HG03159 (cell line): ENCODE data around the gene TSSK1B.
"Not testable (repeated sequence)": the region's sequence is repeated elsewhere in the genome, so short reads cannot be mapped to it uniquely, and the experiment has no call there.

Experiments used
- ATAC-seq: cut with Tn5 transposase; IDR thresholded peaks from one replicate; pipeline ENCODE4 v1.9.1; 2021; ENCODE audit warnings: mild to moderate bottlenecking, moderate library complexity; ENCODE audit not compliant: unreplicated experiment

Gene TSSK1B

GRCh38 chr5:113434889-113435288, at the start of gene TSSK1B:
Gene TSSK1B, minus strand, starts transcription at chr5:113434989. Its CDS starts 150 bp downstream, at chr5:113434839.
- no peak for ATAC-seq

DNA sequence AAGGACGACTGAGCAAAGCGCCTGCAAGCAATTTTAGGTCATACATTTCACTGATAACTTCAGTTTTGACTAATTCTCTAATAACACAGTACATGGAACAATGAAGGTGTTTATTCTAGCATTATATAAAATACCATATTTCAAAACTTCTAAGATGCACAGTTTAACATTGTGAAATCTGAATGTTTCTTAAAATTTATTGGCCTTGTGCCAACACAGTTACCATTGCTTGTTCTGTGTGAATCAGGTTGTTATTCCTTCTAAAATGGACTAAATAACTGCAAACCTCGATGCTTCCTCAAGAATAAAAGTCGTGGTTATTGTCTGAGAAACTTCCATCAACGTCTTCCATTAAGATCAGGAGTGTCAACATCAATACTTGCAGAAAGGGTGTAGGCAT, 45.5 kb upstream of the TSSK1B start:
- no peak for ATAC-seq

GRCh38 chr5:113478691-113479090, 43.9 kb upstream of the TSSK1B start:
- no peak for ATAC-seq

DNA sequence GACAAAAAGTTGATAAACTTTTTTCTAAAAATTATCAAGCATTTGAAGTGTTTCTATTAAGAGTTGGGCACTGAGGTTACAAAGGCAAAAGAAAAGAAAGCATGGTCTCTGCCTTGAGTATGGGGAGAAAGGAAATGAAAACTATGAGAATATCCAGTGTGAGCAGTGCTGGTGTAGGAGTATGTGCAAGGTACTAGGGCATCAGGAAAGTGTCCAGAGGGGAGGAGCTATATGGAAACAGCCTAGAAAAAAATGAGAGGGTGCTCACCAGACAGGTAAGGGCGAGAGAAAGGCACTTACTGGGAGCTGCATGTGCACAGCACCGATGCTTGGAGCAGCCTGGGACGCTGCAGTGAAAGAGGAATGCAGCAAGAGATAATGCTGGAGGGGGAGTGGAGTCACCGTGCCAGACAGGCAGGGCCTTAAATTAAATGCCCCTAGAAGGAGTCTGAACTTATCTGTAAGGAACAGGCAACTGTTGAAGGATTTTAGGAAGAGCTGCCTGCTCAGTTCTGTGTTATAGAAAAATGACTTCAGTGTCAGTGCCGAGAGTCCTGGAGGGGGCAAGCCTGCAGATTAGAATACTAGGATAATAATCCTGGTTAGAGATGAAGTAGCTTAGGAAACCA, 39.4 kb upstream of the TSSK1B start:
- no peak for ATAC-seq

- ATAC-seq = no peak
Observed at GRCh38 chr5:113463032-113463431, 28.2 kb upstream of the TSSK1B start.

DNA sequence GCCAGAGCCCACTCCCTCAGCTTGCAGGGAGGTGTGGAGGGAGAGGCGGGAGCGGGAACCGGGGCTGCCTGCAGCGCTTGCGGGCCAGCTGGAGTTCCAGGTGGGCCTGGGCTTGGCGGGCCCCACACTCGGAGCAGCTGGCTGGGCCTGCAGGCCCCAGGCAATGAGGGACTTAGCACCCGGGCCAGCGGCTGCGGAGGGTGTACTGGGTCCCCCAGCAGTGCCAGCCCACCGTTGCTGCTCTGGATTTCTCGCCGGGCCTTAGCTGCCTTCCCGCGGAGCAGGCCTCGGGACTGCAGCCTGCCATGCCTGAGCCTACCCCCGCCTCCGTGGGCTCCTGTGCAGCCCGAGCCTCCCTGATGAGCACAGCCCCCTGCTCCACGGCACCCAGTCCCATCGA, 22.3 kb upstream of the TSSK1B start:
- ATAC-seq = not testable (repeated sequence)

GRCh38 chr5:113452941-113453340, 18.2 kb upstream of the TSSK1B start:
- ATAC-seq = no peak

DNA sequence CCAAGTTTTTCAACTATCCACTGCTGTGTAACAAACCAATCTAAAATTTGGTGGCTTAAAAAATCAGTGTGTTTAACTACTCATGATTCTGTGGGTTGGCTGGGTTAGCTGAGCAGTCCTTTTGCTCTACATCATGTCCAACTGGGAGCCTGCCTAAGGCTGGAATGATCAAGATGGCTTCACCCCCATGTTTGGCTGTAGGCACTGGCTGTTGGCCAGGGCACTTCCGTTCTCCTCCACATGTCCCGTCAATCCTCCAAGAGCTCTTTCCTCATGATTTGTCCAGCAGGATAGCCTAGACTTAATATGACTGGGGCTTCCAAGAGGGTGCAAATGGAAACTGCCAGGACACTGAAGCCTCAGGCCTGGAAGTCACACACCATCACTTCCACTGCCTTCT, 17.0 kb upstream of the TSSK1B start:
- ATAC-seq = no peak

DNA sequence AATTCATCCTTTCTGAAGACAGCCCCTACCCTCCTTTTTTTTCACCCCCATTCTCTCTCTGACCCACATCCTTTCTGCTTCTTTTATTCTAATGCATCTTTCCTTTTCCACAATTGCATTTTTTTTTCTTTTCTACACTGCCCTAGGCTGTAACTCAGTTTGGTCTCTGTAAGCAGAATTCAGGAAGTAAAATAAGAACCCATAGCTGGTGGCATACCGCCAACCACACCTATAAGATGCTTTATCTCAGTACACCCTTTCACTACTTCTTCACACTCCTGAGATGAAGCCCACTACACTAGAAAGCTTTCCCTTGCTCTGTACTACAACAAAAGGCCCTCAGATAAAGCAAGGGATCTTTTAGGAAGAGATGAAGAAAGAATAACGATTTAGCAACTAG, 16.1 kb upstream of the TSSK1B start:
- ATAC-seq = no peak

- ATAC-seq = no peak
Observed at GRCh38 chr5:113450462-113450861, 15.7 kb upstream of the TSSK1B start.

DNA sequence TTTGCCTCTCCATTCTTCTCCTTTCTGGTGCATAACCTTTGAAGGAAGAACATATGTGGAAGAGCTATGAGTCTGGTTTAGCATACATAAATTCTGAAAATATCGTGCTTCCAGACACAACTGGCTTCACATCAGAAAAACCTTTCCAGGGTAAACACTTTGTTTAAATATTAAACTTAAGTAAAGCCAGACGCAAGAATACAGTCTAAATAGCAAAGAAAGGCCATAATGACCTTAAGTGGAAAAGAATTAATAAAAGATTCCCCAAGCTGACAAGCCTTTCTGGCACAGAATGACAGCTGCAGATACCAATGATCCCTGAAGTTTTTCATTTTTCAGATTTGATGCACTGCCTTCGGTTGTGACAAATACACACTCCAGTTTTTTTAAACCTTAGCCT, 13.5 kb upstream of the TSSK1B start:
- no peak for ATAC-seq

DNA sequence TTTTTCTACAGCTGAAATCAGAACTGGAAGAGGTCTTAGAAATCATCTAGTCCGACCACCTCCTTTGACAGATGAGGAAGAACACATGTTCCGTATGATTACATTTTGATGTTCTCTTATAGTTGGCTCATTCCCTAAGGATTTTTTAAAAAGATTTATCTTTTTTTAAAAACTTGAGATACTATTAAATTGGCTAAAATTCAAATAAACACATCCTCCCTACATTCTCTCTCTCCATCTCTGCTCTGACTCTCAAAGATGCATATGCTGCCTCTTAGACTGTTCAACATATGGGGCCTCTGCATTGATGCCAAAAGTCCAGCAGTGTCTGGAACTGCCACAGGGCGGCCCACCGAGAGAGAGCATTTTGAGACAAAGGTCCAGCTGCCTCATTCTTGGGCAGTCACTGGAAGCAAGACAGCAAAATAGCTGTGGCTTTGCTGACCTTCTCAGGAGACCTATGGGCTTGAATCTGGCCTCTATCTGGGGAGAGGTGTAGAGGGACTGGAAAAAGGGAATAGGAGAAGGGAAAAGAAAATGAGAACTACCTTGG, 12.8 kb upstream of the TSSK1B start:
- no peak for ATAC-seq

GRCh38 chr5:113446358-113446927, 11.7 kb upstream of the TSSK1B start:
- ATAC-seq = no peak

DNA sequence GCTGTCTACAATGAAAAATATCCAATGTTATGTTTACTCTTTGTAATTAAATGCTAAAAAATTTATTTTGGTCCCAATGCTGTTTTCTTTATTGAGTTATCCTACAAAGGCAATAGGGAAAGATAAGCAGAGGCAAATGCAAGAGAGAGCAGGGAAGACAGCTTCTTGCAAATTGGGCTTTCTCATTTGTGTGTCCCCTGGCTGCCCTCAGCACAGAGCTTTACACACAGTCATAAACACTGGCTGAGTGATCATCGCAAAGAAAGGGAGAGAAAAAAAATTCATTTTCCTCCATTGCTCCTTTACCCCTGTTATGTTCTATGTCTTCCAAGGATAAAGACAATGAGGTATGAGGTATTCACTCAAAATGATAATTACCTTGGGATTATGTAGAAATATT, 2.3 kb upstream of the TSSK1B start:
- no peak for ATAC-seq

DNA sequence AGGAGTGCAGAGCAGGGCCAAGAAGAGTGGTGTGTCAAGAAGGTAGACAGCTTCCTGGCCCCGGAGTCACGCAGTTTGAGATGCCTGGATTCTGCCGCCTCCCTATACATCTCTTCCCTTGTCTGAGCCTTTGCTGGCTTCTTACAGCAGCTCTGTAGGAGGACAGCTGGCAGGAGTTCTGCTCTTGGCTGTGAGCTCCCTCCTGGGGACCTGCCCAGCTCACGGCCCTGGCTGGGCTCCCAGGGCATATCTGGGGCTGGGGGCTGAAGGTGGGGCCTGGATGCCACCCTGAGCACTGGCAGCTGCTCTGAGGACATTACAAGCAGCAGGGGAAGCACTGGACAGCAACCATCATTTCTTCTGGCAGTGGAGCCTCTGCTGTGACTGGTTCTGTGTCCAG, 786 bp upstream of the TSSK1B start:
- no peak for ATAC-seq

DNA sequence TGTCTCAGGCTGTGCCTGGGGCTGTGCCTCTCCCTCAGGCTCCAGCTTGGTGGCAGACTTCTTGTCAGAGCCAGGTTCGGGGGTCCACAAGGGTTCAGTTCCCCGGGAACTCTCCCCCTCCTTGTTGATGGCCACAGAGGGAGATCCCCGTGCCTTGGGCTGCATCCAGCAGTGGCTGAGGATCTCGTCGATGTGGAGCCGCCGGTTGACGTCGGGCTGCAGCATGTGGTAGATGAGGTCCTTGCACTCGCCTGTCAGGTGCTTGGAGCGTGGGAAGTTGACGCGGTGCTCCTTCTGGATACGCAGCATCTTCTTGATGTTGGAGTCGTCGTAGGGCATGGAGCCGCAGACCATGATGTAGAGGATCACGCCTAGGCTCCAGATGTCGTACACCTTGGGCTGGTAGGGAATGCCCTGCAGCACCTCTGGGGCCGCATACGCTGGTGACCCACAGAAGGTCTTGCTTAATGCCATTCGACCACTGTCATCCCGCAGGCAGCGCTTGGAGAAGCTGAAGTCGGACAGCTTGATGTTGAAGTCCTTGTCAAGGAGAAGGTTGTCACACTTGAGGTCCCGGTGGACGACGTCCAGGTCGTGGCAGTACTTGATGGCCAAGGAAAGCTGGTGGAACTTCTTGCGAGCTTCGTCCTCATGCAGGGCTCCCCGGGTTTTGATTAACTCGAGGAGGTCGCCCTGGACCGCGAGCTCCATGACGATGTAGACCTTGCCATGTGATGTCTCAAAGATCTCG, 752 bp downstream of the TSSK1B start:
- no peak for ATAC-seq

GRCh38 chr5:113433071-113433470, 1.7 kb downstream of the TSSK1B start:
- no peak for ATAC-seq

DNA sequence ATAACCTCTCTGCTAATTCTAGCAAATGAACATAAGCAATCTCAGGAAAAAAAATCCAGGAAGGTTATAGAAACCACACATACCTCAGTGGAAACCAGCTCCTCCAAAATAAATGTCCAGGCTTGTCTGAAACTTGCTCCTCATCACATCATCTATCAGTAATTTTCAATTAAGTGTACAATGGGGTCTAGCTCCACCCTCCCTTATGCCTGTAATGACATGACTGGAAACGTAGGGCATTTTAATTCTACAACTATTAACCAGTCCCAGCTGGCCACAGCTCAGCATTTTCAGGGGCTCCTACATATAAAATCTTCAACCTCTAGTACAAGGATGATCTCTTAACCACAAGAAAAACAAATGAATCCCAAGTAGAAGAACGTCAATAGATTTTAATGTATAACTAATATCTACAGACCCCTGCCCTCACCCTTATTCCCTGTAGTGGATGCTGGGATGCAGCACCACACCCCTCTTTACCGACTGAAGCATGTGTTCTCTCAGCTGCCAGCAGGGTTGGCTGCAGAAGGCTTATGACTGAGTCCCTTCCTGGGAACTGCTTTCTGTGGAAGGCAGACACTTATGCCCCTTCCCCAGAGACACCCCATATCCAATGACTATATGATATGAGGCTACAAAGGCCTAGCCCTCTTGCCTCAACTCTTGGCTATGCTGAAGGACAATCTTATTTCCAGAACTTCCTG, 6.8 kb downstream of the TSSK1B start:
- no peak for ATAC-seq

- ATAC-seq = no peak
Observed at GRCh38 chr5:113425909-113426308, 8.9 kb downstream of the TSSK1B start.

DNA sequence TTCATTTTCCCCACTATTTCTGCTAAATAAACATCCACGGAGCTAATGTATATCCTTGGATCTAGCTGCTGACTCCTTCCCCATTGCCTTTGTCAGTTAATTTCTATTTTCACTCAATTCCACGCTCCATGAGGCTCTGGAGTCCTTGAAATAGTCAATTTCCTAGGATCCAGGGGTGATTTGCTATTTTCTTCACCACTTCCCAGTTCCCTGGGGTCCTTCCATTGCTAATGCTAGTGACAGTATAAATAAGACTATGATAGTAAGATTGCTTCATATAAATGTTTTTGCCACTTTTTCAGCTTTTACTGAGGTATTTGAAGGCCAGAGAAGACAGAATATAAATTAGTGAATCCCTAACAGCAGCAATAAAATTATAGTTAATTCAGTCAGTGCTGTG, 13.1 kb downstream of the TSSK1B start:
- no peak for ATAC-seq

- no peak for ATAC-seq
Observed at GRCh38 chr5:113405530-113405929, 29.3 kb downstream of the TSSK1B start.
